GM19239 (cell line): ENCODE measurements around the gene KASH5.
"Not testable (repeated sequence)": the region's sequence is repeated elsewhere in the genome, so short reads cannot be mapped to it uniquely, and the experiment has no call there.

Source experiments
- DNase-seq: peaks from one replicate; pipeline ENCODE4 v3.0.0; 2011; ENCODE audit warnings: low spot score; ENCODE audit not compliant: insufficient read length
- FAIRE-seq: peaks from 2 replicates; lab custom pipeline; 2011; peaks lifted over from hg19 to GRCh38; lab: Jason Lieb, UNC

KASH5 gene

DNA sequence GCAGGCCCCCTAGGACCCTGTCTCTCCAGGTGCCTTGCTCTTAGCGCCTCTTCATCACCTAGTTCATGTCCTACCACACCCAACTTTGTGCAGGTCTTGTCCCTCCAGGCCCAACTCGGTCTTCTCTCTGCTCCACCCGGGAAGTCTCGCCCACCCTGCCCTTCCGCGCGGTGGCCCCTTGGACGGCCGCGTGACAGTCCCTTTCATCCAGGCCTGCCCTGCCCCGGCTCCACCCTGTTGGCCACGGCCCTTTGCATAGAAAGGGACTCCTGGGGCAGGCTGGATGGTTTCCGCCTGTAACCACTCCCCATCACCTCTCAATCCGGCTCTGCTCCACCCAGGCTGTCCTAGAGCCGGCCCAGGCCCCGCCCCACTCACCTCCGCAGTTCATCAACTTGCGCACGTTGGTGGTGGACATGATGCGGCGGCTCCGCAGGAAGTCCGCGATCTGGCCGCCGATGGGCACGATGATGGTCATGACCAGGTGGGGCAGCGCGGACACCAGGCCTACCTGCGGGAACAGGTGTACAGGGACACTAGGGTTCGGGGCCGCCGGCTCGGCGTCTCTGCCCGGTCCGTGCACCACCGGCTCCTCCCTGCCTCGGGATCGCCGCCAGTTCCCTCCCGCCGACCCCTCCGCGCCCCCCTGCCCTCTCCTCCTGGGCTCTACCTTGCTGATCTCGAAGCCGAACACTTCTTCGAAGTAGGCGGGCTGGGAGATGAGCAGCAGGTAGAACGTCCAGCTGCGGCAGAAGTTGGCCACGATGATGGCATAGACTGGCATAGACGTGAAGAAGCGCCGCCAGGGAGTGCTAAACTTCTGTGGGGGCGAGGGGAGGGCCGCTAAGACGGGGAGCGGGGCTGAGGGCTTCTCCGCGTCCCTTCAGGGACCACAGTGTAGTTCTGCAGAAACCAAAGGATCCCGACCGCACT lies 44.4 kb downstream of the KASH5 start:
- FAIRE-seq, result no peak

GRCh38 chr19:49433240-49433901 lies 45.3 kb downstream of the KASH5 start:
- no peak for FAIRE-seq
- DNase-seq, result no peak

More for the DNA sequence above, 44.4 kb downstream of the KASH5 start:
- DNase-seq, result no peak

- FAIRE-seq (no peak), DNase-seq (no peak)
These were observed 47.0 kb downstream of the KASH5 start for GRCh38 chr19:49434907-49435583.

DNA sequence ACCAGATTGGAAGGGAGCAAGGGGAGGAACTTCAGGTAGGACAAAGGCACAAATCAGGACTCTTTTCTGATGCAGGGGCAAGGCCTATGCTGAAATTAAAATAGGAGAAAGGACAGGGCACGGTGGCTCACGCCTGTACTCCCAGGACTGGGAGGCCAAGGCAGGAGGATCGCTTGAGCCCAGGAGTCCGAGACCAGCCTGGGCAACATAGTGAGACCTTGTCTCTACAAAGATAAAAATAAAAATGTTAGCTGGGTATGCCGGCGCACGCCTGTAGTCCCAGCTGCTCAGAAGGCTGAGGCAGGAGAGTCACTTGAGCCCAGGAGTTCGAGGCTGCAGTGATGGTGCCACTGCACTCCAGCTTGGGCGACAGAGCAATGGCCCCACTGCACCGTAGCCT lies 47.6 kb downstream of the KASH5 start:
- DNase-seq, result no peak
- FAIRE-seq, result no peak

GRCh38 chr19:49436381-49437017 lies 48.5 kb downstream of the KASH5 start:
- FAIRE-seq (no peak), DNase-seq (no peak)

- FAIRE-seq, result no peak
These were observed 49.2 kb downstream of the KASH5 start for GRCh38 chr19:49437231-49437630.

DNA sequence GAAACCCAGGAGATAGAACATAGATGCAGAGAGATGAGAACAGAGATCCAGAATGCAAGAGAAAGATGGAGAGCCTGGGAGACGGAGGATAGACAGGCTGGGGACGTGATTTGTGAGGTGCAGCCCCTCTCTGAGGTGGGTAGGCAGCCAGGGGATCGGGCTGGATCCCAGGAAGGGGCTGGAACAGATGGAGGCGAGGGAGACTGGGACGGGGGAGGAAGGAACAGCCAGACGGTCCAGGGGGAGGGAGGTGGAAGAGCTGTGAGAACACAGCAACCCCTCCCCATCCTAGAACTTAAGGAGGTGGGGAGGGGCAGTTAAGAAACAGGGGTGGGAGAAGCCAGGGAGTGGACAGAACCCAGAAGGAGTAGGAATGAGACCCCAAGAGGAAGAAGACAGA lies 50.2 kb downstream of the KASH5 start:
- FAIRE-seq (no peak), DNase-seq (no peak)

More at GRCh38 chr19:49437231-49437630, 49.2 kb downstream of the KASH5 start:
- no peak for DNase-seq

DNA sequence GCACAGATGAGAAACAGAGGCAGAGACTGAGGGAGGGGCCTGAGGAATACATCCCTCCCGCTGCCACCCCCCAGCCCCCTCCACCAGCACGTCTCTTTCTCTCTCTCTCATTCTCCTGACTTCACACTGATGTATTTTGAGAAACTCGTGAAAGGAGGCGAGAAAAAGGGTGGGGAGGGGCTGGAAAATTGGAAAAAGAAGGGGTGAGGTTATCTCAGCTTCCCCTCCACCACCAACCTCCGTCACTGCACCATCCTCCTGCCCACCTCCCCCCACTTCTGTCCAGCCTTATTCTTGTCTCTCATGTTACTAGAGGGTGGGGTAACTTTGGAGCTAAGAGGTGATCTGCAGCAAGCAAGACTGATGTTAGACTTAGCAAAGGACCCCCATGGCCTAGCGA lies 51.8 kb downstream of the KASH5 start:
- DNase-seq (no peak), FAIRE-seq (no peak)

GRCh38 chr19:49440439-49441209 lies 52.6 kb downstream of the KASH5 start:
- DNase-seq, result no peak
- FAIRE-seq, result no peak

- FAIRE-seq, result no peak
- no peak for DNase-seq
These were observed 53.3 kb downstream of the KASH5 start, which contains the start of gene SLC17A7 for GRCh38 chr19:49441210-49441959. TSS of gene SLC17A7 (minus strand) at chr19:49441527. CDS start at chr19:49441379, 148 bp downstream.

GRCh38 chr19:49441960-49442350 lies 53.9 kb downstream of the KASH5 start:
- peak; percentile 53 for FAIRE-seq

GRCh38 chr19:49442354-49442753 lies 54.3 kb downstream of the KASH5 start:
- DNase-seq (no peak), FAIRE-seq (peak; percentile 26)

More at GRCh38 chr19:49441960-49442350, 53.9 kb downstream of the KASH5 start:
- DNase-seq, result no peak

- FAIRE-seq, result peak; percentile 91
- DNase-seq, result peak; percentile 88
These were observed 54.8 kb downstream of the KASH5 start for GRCh38 chr19:49442771-49443365.

DNA sequence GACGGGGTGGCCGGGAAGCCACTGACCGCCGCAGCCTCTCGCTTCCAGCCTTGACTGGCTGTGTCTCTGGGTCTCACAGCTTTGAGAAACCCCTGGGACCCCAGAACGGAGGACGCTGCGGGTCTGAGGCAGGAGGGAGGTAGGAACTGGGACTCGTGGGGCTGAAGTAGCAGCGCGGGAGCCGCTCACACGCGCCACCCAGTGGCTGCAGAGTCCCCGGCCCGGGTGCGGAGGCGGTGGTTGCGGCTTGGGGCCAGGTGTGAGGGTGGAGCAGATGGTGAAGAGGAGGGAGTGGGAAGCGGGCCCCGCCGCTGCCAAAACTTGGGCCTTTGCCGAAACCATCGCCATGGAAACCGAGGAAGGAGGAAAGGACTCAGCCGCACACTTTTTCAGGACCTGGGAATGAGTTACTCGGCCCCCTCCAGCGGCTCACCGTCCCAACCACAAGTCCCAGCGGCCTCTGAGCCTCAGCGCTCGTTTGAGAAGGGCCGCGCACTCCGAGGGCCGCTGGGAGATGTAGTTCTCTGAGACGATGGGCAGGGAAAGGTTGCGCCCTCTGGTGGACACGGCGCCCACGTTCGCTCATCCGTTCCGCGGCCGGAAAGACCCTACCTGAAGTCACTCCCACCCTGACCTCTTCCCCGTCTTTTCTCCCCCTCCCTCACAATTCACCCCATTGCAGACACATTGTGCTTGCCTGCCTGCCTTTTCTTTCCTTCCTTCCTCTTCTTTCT lies 55.5 kb downstream of the KASH5 start:
- FAIRE-seq, result peak; percentile 96
- peak; percentile 98 for DNase-seq

- DNase-seq, FAIRE-seq: not testable (repeated sequence)
These were observed 56.2 kb downstream of the KASH5 start for GRCh38 chr19:49444100-49444700.

GRCh38 chr19:49445997-49446396 lies 57.9 kb downstream of the KASH5 start:
- no peak for DNase-seq
- FAIRE-seq, result no peak
